MM.1S (cell line): Measurements from ENCODE around the gene SORCS2.

Experiments
- EZH2 ChIP-seq: fragments of 300-600 bp; sonication (generic); optimal IDR thresholded peaks from 2 replicates; pipeline ENCODE3; 2017; ENCODE audit warnings: low read depth, mild to moderate bottlenecking, antibody characterized with exemption, low read length, mixed read lengths
- EZH2phosphoT487 ChIP-seq: fragments of 300-600 bp; sonication (generic); IDR thresholded peaks from 2 replicates; pipeline ENCODE4 v1.6.1; 2018; ENCODE audit warnings: antibody characterized with exemption, low read length
- TF ChIP-seq, protein P1 (sequence below): fragments of 300-600 bp; sonication (generic); IDR thresholded peaks from 2 replicates; pipeline ENCODE4 v1.5.1; 2016; ENCODE audit warnings: antibody characterized with exemption, low read length, mixed read lengths

DNA sequence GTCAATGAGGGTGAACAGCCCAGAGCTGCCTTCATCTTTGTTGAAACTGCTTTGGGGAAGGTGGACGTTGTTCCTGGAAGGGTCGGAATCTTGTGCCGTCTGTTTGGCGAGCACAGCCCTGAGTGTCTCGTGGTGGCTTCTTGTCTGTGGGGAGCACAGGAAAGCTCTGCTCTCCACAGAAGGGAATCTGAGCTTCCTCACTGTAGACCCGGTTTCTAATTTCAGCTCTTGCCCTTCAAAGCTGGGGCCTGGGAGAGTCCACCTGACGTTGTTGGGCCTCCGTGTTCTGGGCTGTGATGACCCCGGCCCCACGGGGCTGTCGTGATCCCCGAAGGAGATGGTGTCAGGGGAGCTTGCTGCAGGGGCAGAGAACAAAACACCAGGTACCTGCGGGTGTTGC is 47.5 kb downstream of the SORCS2 start:
- TF ChIP-seq, protein P1, sequence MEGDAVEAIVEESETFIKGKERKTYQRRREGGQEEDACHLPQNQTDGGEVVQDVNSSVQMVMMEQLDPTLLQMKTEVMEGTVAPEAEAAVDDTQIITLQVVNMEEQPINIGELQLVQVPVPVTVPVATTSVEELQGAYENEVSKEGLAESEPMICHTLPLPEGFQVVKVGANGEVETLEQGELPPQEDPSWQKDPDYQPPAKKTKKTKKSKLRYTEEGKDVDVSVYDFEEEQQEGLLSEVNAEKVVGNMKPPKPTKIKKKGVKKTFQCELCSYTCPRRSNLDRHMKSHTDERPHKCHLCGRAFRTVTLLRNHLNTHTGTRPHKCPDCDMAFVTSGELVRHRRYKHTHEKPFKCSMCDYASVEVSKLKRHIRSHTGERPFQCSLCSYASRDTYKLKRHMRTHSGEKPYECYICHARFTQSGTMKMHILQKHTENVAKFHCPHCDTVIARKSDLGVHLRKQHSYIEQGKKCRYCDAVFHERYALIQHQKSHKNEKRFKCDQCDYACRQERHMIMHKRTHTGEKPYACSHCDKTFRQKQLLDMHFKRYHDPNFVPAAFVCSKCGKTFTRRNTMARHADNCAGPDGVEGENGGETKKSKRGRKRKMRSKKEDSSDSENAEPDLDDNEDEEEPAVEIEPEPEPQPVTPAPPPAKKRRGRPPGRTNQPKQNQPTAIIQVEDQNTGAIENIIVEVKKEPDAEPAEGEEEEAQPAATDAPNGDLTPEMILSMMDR: no peak
- no peak for TF ChIP-seq EZH2
- no peak for TF ChIP-seq EZH2phosphoT487
